HepG2 (cell line): ENCODE data around the gene IFT52. TPM values are rescaled to one million over a fixed set of nuclear protein-coding genes. Genes with fewer than 3 reads are reported as not detected.

Experiments
- ARID3A ChIP-seq: IDR thresholded peaks from 2 replicates; pipeline ENCODE4 v1.6.1; 2012; ENCODE audit warnings: low read depth, low read length, improper control_type of control experiment
- DR1 ChIP-seq: sonication (generic); formaldehyde crosslinking; IDR thresholded peaks from 2 replicates; pipeline ENCODE4 v1.8.0; 2021; ENCODE audit warnings: mild to moderate bottlenecking, missing genetic modification reagents, inconsistent platforms
- ETV6 ChIP-seq: sonication (generic); formaldehyde crosslinking; conservative IDR thresholded peaks from 2 replicates; pipeline ENCODE4 v1.4.0; 2020; ENCODE audit warnings: missing genetic modification reagents
- HNF1B ChIP-seq: sonication (generic); formaldehyde crosslinking; IDR thresholded peaks from 2 replicates; pipeline ENCODE4 v1.5.1; 2020; ENCODE audit warnings: mild to moderate bottlenecking, moderate library complexity, missing genetic modification reagents
- MAX ChIP-seq: IDR thresholded peaks from 2 replicates; pipeline ENCODE4 v1.6.1; 2012; ENCODE audit warnings: inconsistent platforms
- NCOA2 ChIP-seq: sonication (generic); formaldehyde crosslinking; IDR thresholded peaks from 2 replicates; pipeline ENCODE4 v1.8.0; 2022; ENCODE audit warnings: inconsistent platforms
- NFKBIZ ChIP-seq: IDR thresholded peaks from 2 replicates; pipeline ENCODE4 v1.6.1; 2018; ENCODE audit warnings: missing genetic modification reagents, missing compliant biosample characterization
- ONECUT2 ChIP-seq: sonication (generic); formaldehyde crosslinking; IDR thresholded peaks from 2 replicates; pipeline ENCODE4 v1.4.0; 2020; ENCODE audit warnings: missing genetic modification reagents
- PHB2 ChIP-seq: fragments of 450-650 bp; IDR thresholded peaks from 2 replicates; pipeline ENCODE4 v1.6.1; 2018; ENCODE audit not compliant: partially characterized antibody
- PHF20 ChIP-seq: sonication (generic); formaldehyde crosslinking; IDR thresholded peaks from 2 replicates; pipeline ENCODE4 v1.5.0; 2020; ENCODE audit warnings: mild to moderate bottlenecking, missing genetic modification reagents
- TBP ChIP-seq: sonication (generic); formaldehyde crosslinking; IDR thresholded peaks from 2 replicates; pipeline ENCODE4 v1.5.0; 2020; ENCODE audit warnings: missing genetic modification reagents
- TFDP2 ChIP-seq: sonication (generic); formaldehyde crosslinking; IDR thresholded peaks from 2 replicates; pipeline ENCODE4 v1.4.0; 2020; ENCODE audit warnings: missing genetic modification reagents
- ZBTB38 ChIP-seq: sonication (generic); formaldehyde crosslinking; IDR thresholded peaks from 2 replicates; pipeline ENCODE4 v1.5.1; 2020; ENCODE audit warnings: mild to moderate bottlenecking, missing genetic modification reagents
- ZBTB44 ChIP-seq: sonication (generic); formaldehyde crosslinking; IDR thresholded peaks from 2 replicates; pipeline ENCODE4 v1.4.0; 2020; ENCODE audit warnings: missing genetic modification reagents
- ZC3H13 ChIP-seq: sonication (generic); formaldehyde crosslinking; IDR thresholded peaks from 2 replicates; pipeline ENCODE4 v1.8.1; 2023; ENCODE audit warnings: mild to moderate bottlenecking, missing genetic modification reagents, moderate library complexity
- ZNF230 ChIP-seq: sonication (generic); formaldehyde crosslinking; IDR thresholded peaks from 2 replicates; pipeline ENCODE4 v1.4.0; 2020; ENCODE audit warnings: mild to moderate bottlenecking, missing genetic modification reagents
- ZNF317 ChIP-seq: sonication (generic); formaldehyde crosslinking; IDR thresholded peaks from 2 replicates; pipeline ENCODE4 v1.5.0; 2020; ENCODE audit warnings: mild to moderate bottlenecking, missing genetic modification reagents
- ZNF329 ChIP-seq: sonication (generic); formaldehyde crosslinking; IDR thresholded peaks from 2 replicates; pipeline ENCODE4 v1.9.0; 2021; ENCODE audit warnings: low read depth, mild to moderate bottlenecking, missing genetic modification reagents
- ZNF343 ChIP-seq: sonication (generic); formaldehyde crosslinking; IDR thresholded peaks from 2 replicates; pipeline ENCODE4 v1.4.0; 2020; ENCODE audit warnings: mild to moderate bottlenecking, missing genetic modification reagents
- ZNF362 ChIP-seq: sonication (generic); formaldehyde crosslinking; IDR thresholded peaks from 2 replicates; pipeline ENCODE4 v1.4.0; 2020; ENCODE audit warnings: missing genetic modification reagents, mild to moderate bottlenecking, borderline replicate concordance
- ZNF510 ChIP-seq: sonication (generic); formaldehyde crosslinking; IDR thresholded peaks from 2 replicates; pipeline ENCODE4 v1.4.0; 2020; ENCODE audit warnings: low read depth, mild to moderate bottlenecking, missing genetic modification reagents
- ZNF607 ChIP-seq: sonication (generic); formaldehyde crosslinking; IDR thresholded peaks from 2 replicates; pipeline ENCODE4 v1.5.1; 2020; ENCODE audit warnings: missing genetic modification reagents, mild to moderate bottlenecking, borderline replicate concordance
- ZNF737 ChIP-seq: sonication (generic); formaldehyde crosslinking; IDR thresholded peaks from 2 replicates; pipeline ENCODE4 v1.5.0; 2020; ENCODE audit warnings: missing genetic modification reagents, mild to moderate bottlenecking, borderline replicate concordance
- polyA plus RNA-seq, 8 experiments: library from polyadenylated mRNA; depleted of rRNA in 3 of 8; stranded (reverse) in 7 of 8; unstranded in 1 of 8; fragments of >200 nt; fragmentation: Illumina TruSeq in 4 of 8; extraction: Trizol in 4 of 8; gene quantifications; 2 replicates each; pipeline versions ENCODE4 v1.2.1 to v1.2.3, GENCODE V29; 2011 to 2016; ENCODE audit warnings: low read depth in 4 of 8, missing spikeins in 1 of 8, mixed read lengths in 1 of 8; ENCODE audit not compliant: insufficient read depth in 1 of 8
- total RNA-seq, 5 experiments: library from RNA; depleted of rRNA; stranded (reverse); fragments of >200 nt; fragmentation: Illumina TruSeq; extraction: Trizol; gene quantifications; 2 replicates each; pipeline ENCODE4 v1.2.3, GENCODE V29; 2016; ENCODE audit warnings: low read depth in 1 of 5
- TF ChIP-seq, protein P1 (sequence below): sonication (generic); formaldehyde crosslinking; IDR thresholded peaks from 2 replicates; pipeline ENCODE4 v1.4.0; 2020; ENCODE audit warnings: missing genetic modification reagents

Gene IFT52
- total and polyA plus RNA-seq, 2 of the 13 experiments (the other 11 are each of a cell fraction or from before 2014, with no cell fraction given) = 48.0 to 64.0 TPM

DNA sequence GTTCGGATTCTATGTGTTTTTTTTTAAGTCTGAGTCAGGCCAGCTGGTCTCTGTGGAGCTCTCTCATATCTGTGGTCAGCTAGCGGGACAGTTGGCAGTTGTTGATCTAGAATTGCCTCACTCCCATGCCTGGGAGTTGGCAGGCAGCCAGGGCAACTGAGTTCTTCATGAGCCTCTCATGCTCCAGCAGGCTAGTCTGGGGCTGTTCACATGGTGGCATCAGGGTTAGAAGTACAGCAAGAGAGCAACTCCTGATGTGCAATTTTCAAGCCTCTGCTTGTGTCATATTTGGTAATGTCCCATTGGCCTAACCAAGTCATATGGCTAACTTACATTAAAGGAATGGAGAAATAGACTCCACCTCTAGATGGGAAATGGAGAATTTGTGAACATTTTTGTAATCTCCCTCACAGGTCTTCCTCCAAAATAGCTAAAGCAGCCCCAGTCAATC is 6.7 kb upstream of the IFT52 start (continued):
- TF ChIP-seq ZBTB44 (CRISPR knock-in tag) (no peak), ZNF510 (CRISPR knock-in tag) (no peak), PHB2 (no peak), ZNF737 (CRISPR knock-in tag) (no peak), ARID3A (no peak), ZNF317 (no peak), ZNF362 (peak; percentile 65; the same call in 1 of the 2 replicates), ZNF343 (CRISPR knock-in tag) (no peak), ETV6 (CRISPR knock-in tag) (no peak), ZC3H13 (no peak), HNF1B (CRISPR knock-in tag) (0 out of 2 replicates have a peak, but pooled peaks have one; percentile 41), NCOA2 (CRISPR knock-in tag) (0 out of 2 replicates have a peak, but pooled peaks have one; percentile 35), PHF20 (CRISPR knock-in tag) (no peak), ONECUT2 (CRISPR knock-in tag) (no peak), DR1 (CRISPR knock-in tag) (no peak), ZBTB38 (CRISPR knock-in tag) (peak; percentile 92), MAX (peak; percentile 59; the same call in 1 of the 2 replicates), NFKBIZ (CRISPR knock-in tag) (no peak), TBP (no peak), ZNF329 (CRISPR knock-in tag) (no peak), ZNF230 (CRISPR knock-in tag) (no peak), TFDP2 (CRISPR knock-in tag) (no peak), ZNF607 (CRISPR knock-in tag) (no peak)
- TF ChIP-seq, protein P1, sequence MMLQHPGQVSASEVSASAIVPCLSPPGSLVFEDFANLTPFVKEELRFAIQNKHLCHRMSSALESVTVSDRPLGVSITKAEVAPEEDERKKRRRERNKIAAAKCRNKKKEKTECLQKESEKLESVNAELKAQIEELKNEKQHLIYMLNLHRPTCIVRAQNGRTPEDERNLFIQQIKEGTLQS (CRISPR knock-in tag) = peak; percentile 50; the same call in 1 of the 2 replicates
